Right ventricle myocardium inferior (tissue), 1 donor: ENCODE data around the gene IRF6. TPM values are rescaled to one million over a fixed set of nuclear protein-coding genes. Genes with fewer than 3 reads are reported as not detected.
A peak's percentile ranks its signal among the peaks of the same experiment; 100 is the strongest.
"Not testable (repeated sequence)": the region's sequence is repeated elsewhere in the genome, so short reads cannot be mapped to it uniquely, and the experiment has no call there.

ENCODE experiments used
- ATAC-seq: fragments of 200-7000 bp; cut with Tn5 transposase; one replicate; pipeline ENCODE4 v1.9.1; 2020; ENCODE audit warnings: mild to moderate bottlenecking, moderate library complexity
- DNase-seq: peaks from one replicate; pipeline ENCODE4 v3.0.0; 2021; ENCODE audit errors: missing footprints
- intact Hi-C: fragments of 100-400 bp; cut with DNase I; formaldehyde crosslinking; loops from one replicate; pipeline ENCODE4 v1.11.0; 2022
- total RNA-seq: library from RNA; stranded (reverse); fragmentation: NEBNext Ultra II Directional; extraction: Animal tissue kit (Norgen Biotek cat#: 25700); gene quantifications from one replicate; pipeline ENCODE4 v1.2.1, GENCODE V29; 2021
- donor health status: DM: no; HTN: yes; CAD: no; lungs with severe emphysema.

The IRF6 gene
- total RNA-seq, 1 donor from 2014 or later, result 29.7 TPM

DNA sequence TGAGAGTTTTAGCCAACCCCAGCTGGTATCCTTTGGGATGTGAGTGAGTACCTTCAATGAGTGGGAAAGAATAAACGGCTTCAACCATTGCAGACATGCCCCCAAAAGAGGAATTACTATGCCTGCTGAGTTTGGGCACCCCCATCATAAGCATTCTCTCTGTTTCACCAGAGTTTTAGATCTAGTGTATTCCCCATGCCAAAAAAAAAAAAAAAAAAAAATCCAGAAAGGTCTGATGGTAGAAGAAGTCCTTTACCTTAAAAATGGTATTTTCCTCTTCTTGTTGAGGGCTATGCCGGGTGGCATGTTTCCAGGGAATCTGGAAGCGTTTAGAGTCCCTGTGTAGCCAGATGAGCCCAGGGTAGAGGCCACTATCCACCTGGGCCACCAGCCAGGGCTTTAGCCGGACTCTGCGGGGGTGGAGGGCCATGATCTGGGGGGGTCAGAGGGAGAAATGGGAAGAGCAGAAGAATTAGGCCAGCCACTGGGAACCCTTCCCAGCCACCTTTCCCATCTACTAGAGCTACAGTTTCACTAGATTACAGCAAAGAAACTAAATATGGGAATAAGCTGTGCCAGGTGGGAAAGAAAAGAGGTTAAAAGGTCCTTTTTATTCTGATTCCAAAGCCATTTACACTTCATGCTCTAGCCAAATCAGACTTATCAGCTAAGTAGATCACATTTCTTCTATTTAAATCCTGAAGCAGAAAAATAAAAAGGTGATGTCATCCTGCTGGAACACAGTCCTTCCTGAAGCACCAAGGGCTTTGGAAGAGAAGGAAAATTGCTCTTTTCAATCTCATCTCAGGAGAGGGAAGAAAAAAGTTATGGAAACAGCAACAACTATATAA, 4.7 kb downstream of the IRF6 start:
- no peak for ATAC-seq

DNA sequence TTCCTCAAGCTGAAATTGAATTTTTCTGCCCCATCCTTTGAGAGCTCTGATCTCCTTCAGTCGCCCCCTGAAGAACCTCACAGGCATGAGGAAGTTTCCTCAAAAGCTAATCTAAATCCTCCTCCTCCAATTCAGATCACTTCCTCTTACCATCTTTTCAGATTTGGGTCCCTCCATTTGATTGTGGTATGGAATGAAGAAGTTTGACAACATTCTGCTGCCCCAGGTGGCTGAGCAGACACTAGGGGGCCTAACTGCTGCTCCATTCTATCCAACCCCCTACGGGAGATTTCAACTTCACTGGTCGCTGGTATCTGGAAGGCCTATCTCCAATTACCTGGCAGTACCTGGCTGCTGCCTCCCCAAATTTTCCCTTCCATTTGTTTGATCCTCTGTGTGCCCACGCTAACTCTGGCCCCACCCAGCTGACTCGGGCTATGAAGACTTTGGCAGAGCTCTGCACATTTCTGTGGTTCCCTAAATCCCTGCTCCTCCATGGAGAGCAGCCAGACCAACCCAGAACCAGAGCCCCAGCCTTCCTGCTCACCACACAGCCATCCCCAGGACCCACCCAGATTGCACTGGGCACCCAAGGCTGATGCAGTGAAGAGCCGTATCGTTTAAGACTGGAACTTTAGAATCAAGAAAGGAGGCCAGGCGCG, 7.8 kb downstream of the IRF6 start:
- intact Hi-C loops, result no loop called here
- DNase-seq (no peak), ATAC-seq (no peak)

More for the DNA sequence above, 4.7 kb downstream of the IRF6 start:
- no peak for DNase-seq
- intact Hi-C loops, result no loop called here

- DNase-seq, intact Hi-C loops, ATAC-seq: not testable (repeated sequence)
These were observed 12.2 kb downstream of the IRF6 start for GRCh38 chr1:209793711-209794110.

DNA sequence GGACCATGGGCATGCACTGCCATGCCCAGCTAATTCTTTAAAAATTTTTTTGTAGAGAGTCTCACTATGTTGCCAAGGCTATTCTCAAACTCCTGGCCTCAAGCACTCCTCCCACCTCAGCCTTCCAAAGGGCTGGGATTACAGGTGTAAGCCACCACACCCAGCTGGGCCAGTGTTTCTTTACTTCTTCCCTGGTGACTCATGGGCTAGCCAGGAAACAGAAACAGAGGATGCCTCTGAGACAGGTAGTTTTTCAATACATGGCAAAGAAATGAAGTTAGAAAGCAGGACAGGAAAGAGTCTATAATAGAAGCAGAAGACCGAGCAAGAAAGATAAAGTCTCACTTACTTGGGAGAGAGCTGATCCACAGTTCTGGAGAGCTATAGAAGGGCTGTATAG, 14.0 kb downstream of the IRF6 start:
- intact Hi-C loops, result no loop called here
- ATAC-seq (no peak), DNase-seq (no peak)

- no peak for DNase-seq
- ATAC-seq, result no peak
- intact Hi-C loops, result no loop called here
These were observed 15.4 kb downstream of the IRF6 start for GRCh38 chr1:209790286-209791193.

GRCh38 chr1:209789245-209789644, 16.7 kb downstream of the IRF6 start:
- no peak for DNase-seq
- no peak for ATAC-seq
- intact Hi-C loops, result no loop called here

GRCh38 chr1:209787551-209787950, 18.4 kb downstream of the IRF6 start:
- ATAC-seq (peak; percentile 45), DNase-seq (no peak)
- intact Hi-C loops, result no loop called here

GRCh38 chr1:209786146-209786545, 19.8 kb downstream of the IRF6 start:
- intact Hi-C loops, result no loop called here
- ATAC-seq, result no peak

GRCh38 chr1:209785592-209785991, 20.4 kb downstream of the IRF6 start:
- ATAC-seq, result no peak
- DNase-seq, result no peak
- intact Hi-C loops, result loop anchor here (2.0 kb wide), 1 partner anchor 41 kb away; the partner anchor contains the start of gene UTP25

More at GRCh38 chr1:209786146-209786545, 19.8 kb downstream of the IRF6 start:
- no peak for DNase-seq

- DNase-seq (peak; percentile 100), ATAC-seq (peak; percentile 97)
- intact Hi-C loops, result loop anchor here (2.0 to 5.0 kb wide), 2 partner anchors 37 to 42 kb away; partner anchors contain the start of gene UTP25
These were observed 21.4 kb downstream of the IRF6 start, which contains the start of gene C1orf74 for GRCh38 chr1:209784265-209785169. Gene C1orf74 (minus strand): TSS chr1:209784559. CDS start chr1:209783634, 925 bp downstream.

- no peak for ATAC-seq
- no peak for DNase-seq
- intact Hi-C loops, result loop anchor here (5.0 kb wide), 1 partner anchor 36 kb away; no protein-coding TSS in a partner anchor
These were observed 22.6 kb downstream of the IRF6 start for GRCh38 chr1:209783386-209783785.

GRCh38 chr1:209780268-209780667, 25.7 kb downstream of the IRF6 start:
- intact Hi-C loops, result loop anchor here (5.0 kb wide), 1 partner anchor 33 kb away; no protein-coding TSS in a partner anchor
- no peak for ATAC-seq
- no peak for DNase-seq

DNA sequence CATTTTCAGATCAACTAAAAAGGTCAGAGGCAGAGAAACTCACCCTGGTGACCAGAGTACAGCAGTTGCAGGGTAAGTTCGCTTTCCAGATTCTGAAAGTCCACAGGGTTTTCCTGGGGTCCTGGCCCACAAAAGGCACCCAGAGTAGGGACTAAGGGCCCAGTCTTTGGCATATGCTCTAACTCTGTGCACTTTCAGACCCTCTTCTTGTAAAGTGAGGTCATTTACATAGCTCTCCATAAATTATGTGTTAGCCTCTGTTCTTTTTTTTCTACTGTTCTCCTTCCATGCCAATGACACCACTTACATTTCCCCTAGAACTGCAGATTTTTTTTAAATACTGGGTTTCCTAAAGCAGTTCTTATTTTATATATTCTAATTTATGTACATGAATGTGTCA, 27.8 kb downstream of the IRF6 start:
- intact Hi-C loops, result no loop called here
- no peak for ATAC-seq
- DNase-seq, result no peak

- ATAC-seq (no peak), DNase-seq (no peak)
- intact Hi-C loops, result no loop called here
These were observed 28.4 kb downstream of the IRF6 start for GRCh38 chr1:209777587-209777986.

DNA sequence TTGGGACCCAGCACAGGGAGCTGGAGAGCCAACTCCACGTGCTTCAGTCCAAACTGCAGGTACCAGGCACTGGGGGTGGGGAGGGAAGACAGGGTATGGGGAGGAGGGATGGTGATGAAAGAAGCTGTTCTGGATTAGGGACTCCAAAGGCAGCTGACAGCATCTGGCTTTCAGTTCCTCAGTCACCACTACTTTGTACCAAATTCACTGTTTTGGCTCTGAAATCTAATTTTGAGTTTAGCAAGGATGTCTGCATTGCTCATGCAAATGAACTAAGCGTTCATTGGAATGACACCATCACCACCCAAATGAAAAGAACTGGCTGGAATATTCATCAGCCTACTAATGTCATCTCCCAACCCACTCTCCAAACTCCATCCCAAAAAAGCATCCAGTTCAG, 30.3 kb downstream of the IRF6 start:
- no peak for DNase-seq
- ATAC-seq, result no peak
- intact Hi-C loops, result no loop called here

GRCh38 chr1:209774592-209774991, 31.4 kb downstream of the IRF6 start:
- intact Hi-C loops, result no loop called here
- DNase-seq, result no peak
- ATAC-seq, result no peak

GRCh38 chr1:209772126-209772525, 33.8 kb downstream of the IRF6 start:
- ATAC-seq (no peak), DNase-seq (no peak)
- intact Hi-C loops, result no loop called here
